A673 (cell line): ENCODE data around the gene FAN1.
"Not testable (repeated sequence)": the region's sequence is repeated elsewhere in the genome, so short reads cannot be mapped to it uniquely, and the experiment has no call there.

Source experiments
- EZH2 ChIP-seq: fragments of 200-600 bp; sonication (generic); IDR thresholded peaks from 2 replicates; pipeline ENCODE4 v1.6.1; 2017; ENCODE audit warnings: borderline replicate concordance, low read depth, mild to moderate bottlenecking, mixed read lengths, antibody characterized with exemption, low read length; ENCODE audit not compliant: poor library complexity, severe bottlenecking
- TF ChIP-seq, protein P1 (sequence below): fragments of 300-800, 200-600 bp; sonication (generic); conservative IDR thresholded peaks from 2 replicates; pipeline ENCODE4 v1.5.1; 2017; ENCODE audit warnings: low read depth, mild to moderate bottlenecking, antibody characterized with exemption, low read length, moderate library complexity, mixed read lengths

DNA sequence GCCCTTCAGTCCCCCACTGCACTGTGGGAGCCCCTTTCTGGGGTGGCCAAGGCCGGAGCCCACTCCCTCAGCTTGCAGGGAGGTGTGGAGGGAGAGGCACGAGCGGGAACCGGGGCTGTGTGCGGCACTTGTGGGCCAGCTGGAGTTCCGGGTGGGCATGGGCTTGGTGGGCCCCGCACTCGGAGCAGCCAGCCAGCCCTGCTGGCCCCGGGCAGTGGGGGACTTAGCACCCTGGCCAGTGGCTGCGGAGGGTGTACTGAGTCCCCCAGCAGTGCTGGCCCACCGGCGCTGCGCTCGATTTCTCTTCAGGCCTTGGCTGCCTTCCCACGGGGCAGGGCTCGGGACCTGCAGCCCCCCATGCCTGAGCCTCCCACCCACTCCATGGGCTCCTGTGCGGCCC is 20.0 kb upstream of the FAN1 start:
- TF ChIP-seq EZH2: not testable (repeated sequence)
- TF ChIP-seq, protein P1, sequence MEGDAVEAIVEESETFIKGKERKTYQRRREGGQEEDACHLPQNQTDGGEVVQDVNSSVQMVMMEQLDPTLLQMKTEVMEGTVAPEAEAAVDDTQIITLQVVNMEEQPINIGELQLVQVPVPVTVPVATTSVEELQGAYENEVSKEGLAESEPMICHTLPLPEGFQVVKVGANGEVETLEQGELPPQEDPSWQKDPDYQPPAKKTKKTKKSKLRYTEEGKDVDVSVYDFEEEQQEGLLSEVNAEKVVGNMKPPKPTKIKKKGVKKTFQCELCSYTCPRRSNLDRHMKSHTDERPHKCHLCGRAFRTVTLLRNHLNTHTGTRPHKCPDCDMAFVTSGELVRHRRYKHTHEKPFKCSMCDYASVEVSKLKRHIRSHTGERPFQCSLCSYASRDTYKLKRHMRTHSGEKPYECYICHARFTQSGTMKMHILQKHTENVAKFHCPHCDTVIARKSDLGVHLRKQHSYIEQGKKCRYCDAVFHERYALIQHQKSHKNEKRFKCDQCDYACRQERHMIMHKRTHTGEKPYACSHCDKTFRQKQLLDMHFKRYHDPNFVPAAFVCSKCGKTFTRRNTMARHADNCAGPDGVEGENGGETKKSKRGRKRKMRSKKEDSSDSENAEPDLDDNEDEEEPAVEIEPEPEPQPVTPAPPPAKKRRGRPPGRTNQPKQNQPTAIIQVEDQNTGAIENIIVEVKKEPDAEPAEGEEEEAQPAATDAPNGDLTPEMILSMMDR: not testable (repeated sequence)
